HUES48 (cell line): ENCODE data around the gene CPED1.
"Not testable (repeated sequence)": the region's sequence is repeated elsewhere in the genome, so short reads cannot be mapped to it uniquely, and the experiment has no call there.

ENCODE experiments used
- H3K27ac ChIP-seq: one replicate; pipeline ENCODE4 v1.7.0; 2013; ENCODE audit warnings: low read depth, low read length, inconsistent platforms
- H3K27me3 ChIP-seq: 2 replicates; pipeline ENCODE4 v1.6.1; 2013; ENCODE audit warnings: mild to moderate bottlenecking, low read length; ENCODE audit not compliant: control insufficient read depth, insufficient read depth
- H3K36me3 ChIP-seq: 2 replicates; pipeline ENCODE4 v1.6.1; 2013; ENCODE audit warnings: low read length; ENCODE audit not compliant: control insufficient read depth, insufficient read depth
- H3K4me1 ChIP-seq: 2 replicates; pipeline ENCODE4 v1.6.1; 2013; ENCODE audit warnings: mild to moderate bottlenecking, low read length; ENCODE audit not compliant: control insufficient read depth, insufficient read depth
- H3K4me3 ChIP-seq: 2 replicates; pipeline ENCODE4 v1.5.1; 2013; ENCODE audit warnings: mild to moderate bottlenecking, low read depth, low read length
- H3K9ac ChIP-seq: 2 replicates; pipeline ENCODE4 v1.6.1; 2013; ENCODE audit warnings: mild to moderate bottlenecking, low read depth, low read length, moderate library complexity
- H3K9me3 ChIP-seq: 2 replicates; pipeline ENCODE4 v1.6.1; 2013; ENCODE audit warnings: low read length; ENCODE audit not compliant: control insufficient read depth, insufficient read depth

Gene CPED1

GRCh38 chr7:121058975-121059374, 70.5 kb downstream of the CPED1 start:
- Histone ChIP-seq H3K9me3 (no peaks in the 10 kb centered on the region), H3K4me1 (peaks cover 2% of the 10 kb centered on the region; the same call in 1 of the 2 replicates), H3K9ac (no peak overlapping the region), H3K27ac (no peak overlapping the region), H3K36me3 (no peaks in the 10 kb centered on the region), H3K27me3 (no peaks in the 10 kb centered on the region), H3K4me3 (no peak overlapping the region)

GRCh38 chr7:121059979-121060509, 71.5 kb downstream of the CPED1 start:
- H3K4me1 ChIP-seq, H3K9me3 ChIP-seq, H3K27ac ChIP-seq, H3K4me3 ChIP-seq, H3K27me3 ChIP-seq, H3K9ac ChIP-seq, H3K36me3 ChIP-seq: not testable (repeated sequence)

GRCh38 chr7:121061677-121062582, 73.4 kb downstream of the CPED1 start:
- H3K9ac ChIP-seq = no peak overlapping the region
- H3K9me3 ChIP-seq = no peaks in the 10 kb centered on the region
- H3K4me3 ChIP-seq = no peak overlapping the region
- H3K36me3 ChIP-seq = no peaks in the 10 kb centered on the region
- no peaks in the 10 kb centered on the region for H3K27me3 ChIP-seq
- H3K4me1 ChIP-seq = peaks cover 9% of the 10 kb centered on the region; the same call in 1 of the 2 replicates
- H3K27ac ChIP-seq = no peak overlapping the region

GRCh38 chr7:121062671-121063279, 74.3 kb downstream of the CPED1 start:
- Histone ChIP-seq H3K27ac (no peak overlapping the region), H3K9me3 (no peaks in the 10 kb centered on the region), H3K4me1 (peaks cover 9% of the 10 kb centered on the region; the same call in 1 of the 2 replicates), H3K27me3 (no peaks in the 10 kb centered on the region), H3K9ac (no peak overlapping the region), H3K4me3 (no peak overlapping the region), H3K36me3 (no peaks in the 10 kb centered on the region)

- not testable (repeated sequence) for H3K4me3 ChIP-seq, H3K27ac ChIP-seq, H3K9ac ChIP-seq, H3K9me3 ChIP-seq, H3K27me3 ChIP-seq, H3K36me3 ChIP-seq, H3K4me1 ChIP-seq
Observed at GRCh38 chr7:121067717-121068116, 79.2 kb downstream of the CPED1 start.

GRCh38 chr7:121069346-121070100, 81.0 kb downstream of the CPED1 start:
- no peak overlapping the region for H3K4me3 ChIP-seq

GRCh38 chr7:121071132-121071531, 82.6 kb downstream of the CPED1 start:
- Histone ChIP-seq H3K9ac (no peak overlapping the region), H3K4me1 (no peaks in the 10 kb centered on the region), H3K9me3 (no peaks in the 10 kb centered on the region), H3K4me3 (no peak overlapping the region), H3K36me3 (no peaks in the 10 kb centered on the region), H3K27ac (no peak overlapping the region), H3K27me3 (no peaks in the 10 kb centered on the region)

More at GRCh38 chr7:121069346-121070100, 81.0 kb downstream of the CPED1 start:
- no peak overlapping the region for H3K27ac ChIP-seq
- no peak overlapping the region for H3K9ac ChIP-seq
- H3K36me3 ChIP-seq = no peaks in the 10 kb centered on the region
- no peaks in the 10 kb centered on the region for H3K9me3 ChIP-seq
- no peaks in the 10 kb centered on the region for H3K27me3 ChIP-seq
- peaks cover 1% of the 10 kb centered on the region; the same call in 1 of the 2 replicates for H3K4me1 ChIP-seq

GRCh38 chr7:121071662-121072061, 83.2 kb downstream of the CPED1 start:
- no peaks in the 10 kb centered on the region for H3K36me3 ChIP-seq
- no peak overlapping the region for H3K4me3 ChIP-seq
- H3K9ac ChIP-seq = no peak overlapping the region

GRCh38 chr7:121072826-121073225, 84.3 kb downstream of the CPED1 start:
- Histone ChIP-seq H3K27me3 (no peaks in the 10 kb centered on the region), H3K4me3 (no peak overlapping the region), H3K9me3 (no peaks in the 10 kb centered on the region), H3K36me3 (no peaks in the 10 kb centered on the region), H3K9ac (no peak overlapping the region), H3K4me1 (no peaks in the 10 kb centered on the region), H3K27ac (no peak overlapping the region)

More at GRCh38 chr7:121071662-121072061, 83.2 kb downstream of the CPED1 start:
- H3K4me1 ChIP-seq = no peaks in the 10 kb centered on the region
- no peaks in the 10 kb centered on the region for H3K27me3 ChIP-seq
- H3K9me3 ChIP-seq = no peaks in the 10 kb centered on the region
- H3K27ac ChIP-seq = no peak overlapping the region

GRCh38 chr7:121073463-121074099, 85.1 kb downstream of the CPED1 start:
- Histone ChIP-seq H3K9me3 (no peaks in the 10 kb centered on the region), H3K27ac (no peak overlapping the region)

More at GRCh38 chr7:121073463-121074099, 85.1 kb downstream of the CPED1 start:
- H3K27me3 ChIP-seq = no peaks in the 10 kb centered on the region
- H3K4me3 ChIP-seq = no peak overlapping the region
- H3K36me3 ChIP-seq = no peaks in the 10 kb centered on the region
- no peaks in the 10 kb centered on the region for H3K4me1 ChIP-seq
- no peak overlapping the region for H3K9ac ChIP-seq
